Panc1 (cell line): ENCODE measurements around the gene FSIP1. TPM values are rescaled to one million over a fixed set of nuclear protein-coding genes. Genes with fewer than 3 reads are reported as not detected.

Experiments
- ATAC-seq: fragments of 200-7000 bp; cut with Tn5 transposase; 2 replicates; pipeline ENCODE4 v1.9.1; 2020; ENCODE audit warnings: mild to moderate bottlenecking, moderate library complexity
- Bru-seq: library from RNA; stranded (reverse); fragments of 400-500 nt; gene quantifications from one replicate; lab custom pipeline; 2021; lab: Mats Ljungman, UMichigan
- BruChase-seq, 2 experiments: library from RNA; stranded (reverse); fragments of 400-500 nt; gene quantifications; one replicate each; lab custom pipeline; 2021; lab: Mats Ljungman, UMichigan
- BruUV-seq: library from RNA; stranded (reverse); fragments of 400-500 nt; replicated peaks from 2 replicates; lab custom pipeline; 2021; lab: Mats Ljungman, UMichigan
- CTCF ChIA-PET: fragments of 300-600 bp; sonication (Branson Sonifier 250); formaldehyde crosslinking; loops from one replicate; lab custom pipeline; 2022; ENCODE audit warnings: antibody characterized with exemption; lab: Charles Lee
- POLR2A ChIA-PET: fragments of 300-600 bp; sonication (Branson Sonifier 250); formaldehyde crosslinking; loops from one replicate; lab custom pipeline; 2022; ENCODE audit warnings: antibody characterized with exemption; lab: Charles Lee
- DNase-seq: peaks from one replicate; pipeline ENCODE4 v3.0.0-alpha.2; 2010; ENCODE audit warnings: low read depth, low spot score
- H3K27ac ChIP-seq: 2 replicates; pipeline ENCODE4 v1.5.1; 2011; ENCODE audit warnings: mild to moderate bottlenecking, low read length, inconsistent platforms
- H3K27me3 ChIP-seq: fragments of 200-500 bp; sonication (Bioruptor generic); 2 replicates; pipeline ENCODE4 v1.6.0; 2014; ENCODE audit warnings: low read length, inconsistent platforms; ENCODE audit not compliant: control insufficient read depth, insufficient read depth
- H3K36me3 ChIP-seq: fragments of 200-500 bp; sonication (Bioruptor generic); 2 replicates; pipeline ENCODE4 v1.5.1; 2014; ENCODE audit warnings: inconsistent platforms, mild to moderate bottlenecking, low read length, moderate library complexity; ENCODE audit not compliant: control insufficient read depth, insufficient read depth
- H3K4me1 ChIP-seq: 2 replicates; pipeline ENCODE4 v1.5.1; 2011; ENCODE audit warnings: inconsistent platforms, mild to moderate bottlenecking, low read length, moderate library complexity; ENCODE audit not compliant: control insufficient read depth, insufficient read depth
- H3K4me3 ChIP-seq, 2 experiments: 2 replicates each; pipeline ENCODE4 v1.5.1; 2011 to 2012; ENCODE audit warnings: low read depth in 2 of 2, low read length in 2 of 2, mild to moderate bottlenecking in 2 of 2, inconsistent platforms in 1 of 2, moderate library complexity in 1 of 2
- H3K9me3 ChIP-seq: fragments of 200-500 bp; sonication (Bioruptor generic); 2 replicates; pipeline ENCODE4 v1.5.1; 2014; ENCODE audit warnings: low read depth, mild to moderate bottlenecking, inconsistent platforms, low read length, moderate library complexity; ENCODE audit not compliant: control insufficient read depth, insufficient read depth
- CTCF ChIP-seq: fragments of 450-650 bp; IDR thresholded peaks from 2 replicates; pipeline ENCODE4 v1.5.1; 2017; ENCODE audit warnings: mild to moderate bottlenecking
- POLR2AphosphoS5 ChIP-seq: IDR thresholded peaks from 2 replicates; pipeline ENCODE4 v1.6.1; 2012; ENCODE audit warnings: mild to moderate bottlenecking, low read depth, low read length, moderate library complexity
- REST ChIP-seq, 2 experiments: IDR thresholded peaks; 2 replicates each; pipeline ENCODE4 v1.6.1; 2011 to 2012; ENCODE audit warnings: low read depth in 2 of 2, control low read depth in 1 of 2, low read length in 1 of 2, mild to moderate bottlenecking in 1 of 2, moderate library complexity in 1 of 2; ENCODE audit not compliant: insufficient read depth in 1 of 2
- SIN3A ChIP-seq: IDR thresholded peaks from 2 replicates; pipeline ENCODE4 v1.6.1; 2012; ENCODE audit warnings: low read depth, mild to moderate bottlenecking, low read length, moderate library complexity, borderline replicate concordance; ENCODE audit not compliant: insufficient read depth
- TCF7L2 ChIP-seq: IDR thresholded peaks from 2 replicates; pipeline ENCODE4 v1.6.1; 2011; ENCODE audit warnings: mild to moderate bottlenecking, low read depth, low read length, inconsistent platforms
- in situ Hi-C: cut with HindIII; loops from 2 replicates; pipeline ENCODE4 v1.10.0; 2016; ENCODE audit warnings: low sequenced_read_pairs, low pct_unique_long_range_greater_than_20kb
- intact Hi-C: fragments of 100-400 bp; cut with micrococcal nuclease; formaldehyde crosslinking; loops from one replicate; pipeline ENCODE4 v1.10.0; 2022; ENCODE audit not compliant: unreplicated experiment
- long read RNA-seq: library from polyadenylated mRNA; unstranded; transcript quantifications from one replicate; pipeline ENCODE4 v2.0.0, GENCODE V29; 2021; ENCODE audit not compliant: unreplicated experiment
- polyA plus RNA-seq: library from polyadenylated mRNA; unstranded; fragments of >200 nt; gene quantifications from one replicate; pipeline ENCODE4 v1.2.1, GENCODE V29; 2012; ENCODE audit warnings: missing spikeins; ENCODE audit not compliant: insufficient read length
- total RNA-seq: library from RNA; stranded (reverse); gene quantifications from one replicate; pipeline ENCODE4 v1.2.1, GENCODE V29; 2021; ENCODE audit not compliant: unreplicated experiment

The FSIP1 gene
- 1.4 TPM for total RNA-seq
- 0.96 TPM for polyA plus RNA-seq
- Bru-seq, nascent RNA, result percentile 49 among the genes with signal in this experiment
- BruChase-seq, experiment 1, labeled RNA remaining after a 2-hour chase, result percentile 41 among the genes with signal in this experiment
- BruChase-seq, experiment 2, labeled RNA remaining after a 6-hour chase, result percentile 35 among the genes with signal in this experiment
- long read RNA-seq, partial matches to known transcripts, result 0 of 4 reads
- long read RNA-seq, other reads (novel, unspliced or antisense), result 3 of 4 reads

- POLR2A ChIA-PET, result interaction anchor here (0.7 to 1.0 kb wide), 2 partner anchors 41 to 807 kb away, joined by 3 read pairs; no protein-coding TSS in a partner anchor
- Histone ChIP-seq H3K9me3 (no peaks in the 10 kb centered on the region), H3K4me1 (peaks cover 37% of the 10 kb centered on the region), H3K27ac (peak within 1 kb of the TSS; percentile 85), H3K4me3 (peak within 1 kb of the TSS; percentile 63 to 93), H3K27me3 (no peaks in the 10 kb centered on the region), H3K36me3 (no peaks in the 10 kb centered on the region)
- CTCF ChIA-PET, result interaction anchor here (0.6 to 0.9 kb wide), 3 partner anchors 24 to 1591 kb away, joined by 3 to 5 read pairs (median 5); partner anchors contain the start of gene EIF2AK4
- TF ChIP-seq SIN3A (peak; percentile 97; the same call in 1 of the 2 replicates), POLR2AphosphoS5 (peak; percentile 85), CTCF (no peak)
- intact Hi-C loops, result loop anchor here (10.0 kb wide), 1 partner anchor 252 kb away; the partner anchor contains the start of gene SRP14
- no TSS peak for BruUV-seq
- in situ Hi-C loops, result no loop called here
- ATAC-seq (peak; percentile 99), DNase-seq (peak; percentile 89)
Measured at GRCh38 chr15:39782441-39783138, at the start of gene FSIP1. Gene FSIP1 (minus strand): TSS chr15:39782841. CDS start chr15:39776524, 6,317 bp downstream.

- intact Hi-C loops, result no loop called here
- no peaks in the 10 kb centered on the region for H3K9me3 ChIP-seq
- no peak overlapping the region for H3K4me3 ChIP-seq
- no TSS peak for BruUV-seq
- ATAC-seq, result no peak
- TF ChIP-seq SIN3A (no peak), CTCF (no peak), POLR2AphosphoS5 (no peak), TCF7L2 (no peak)
- H3K36me3 ChIP-seq, result no peaks in the 10 kb centered on the region
- ChIA-PET POLR2A (interaction anchor here (0.6 kb wide), 1 partner anchor 242 kb away, joined by 4 read pairs; no protein-coding TSS in a partner anchor), CTCF (no interaction called here)
- H3K27ac ChIP-seq, result no peak overlapping the region
- no peak for DNase-seq
- in situ Hi-C loops, result no loop called here
- H3K27me3 ChIP-seq, result no peaks in the 10 kb centered on the region
- H3K4me1 ChIP-seq, result no peaks in the 10 kb centered on the region
Measured at GRCh38 chr15:39830166-39830565, 47.5 kb upstream of the FSIP1 start.

- intact Hi-C loops (no loop called here), in situ Hi-C loops (no loop called here)
- ChIA-PET POLR2A (no interaction called here), CTCF (no interaction called here)
- no peaks in the 10 kb centered on the region for H3K36me3 ChIP-seq
- no TSS peak for BruUV-seq
- H3K4me1 ChIP-seq, result no peaks in the 10 kb centered on the region
- no peak overlapping the region for H3K27ac ChIP-seq
- H3K9me3 ChIP-seq, result no peaks in the 10 kb centered on the region
- no peaks in the 10 kb centered on the region for H3K27me3 ChIP-seq
- no peak overlapping the region for H3K4me3 ChIP-seq
- DNase-seq (no peak), ATAC-seq (no peak)
- TF ChIP-seq REST (IDR thresholded peaks at IDR 0.05; ENCODE audit: insufficient read depth in 1 of 2, low read depth in 2 of 2, low read length in 1 of 2) (no peak), TCF7L2 (no peak), CTCF (no peak), POLR2AphosphoS5 (no peak), SIN3A (no peak)
Measured at GRCh38 chr15:39828374-39828931, 45.8 kb upstream of the FSIP1 start.
